GM21381 (cell line): ENCODE data around the gene RPS15.
"Not testable (repeated sequence)": the region's sequence is repeated elsewhere in the genome, so short reads cannot be mapped to it uniquely, and the experiment has no call there.

Source experiments
- ATAC-seq: cut with Tn5 transposase; IDR thresholded peaks from one replicate; pipeline ENCODE4 v1.9.1; 2021; ENCODE audit warnings: mild to moderate bottlenecking, moderate library complexity; ENCODE audit not compliant: unreplicated experiment

Gene RPS15

DNA sequence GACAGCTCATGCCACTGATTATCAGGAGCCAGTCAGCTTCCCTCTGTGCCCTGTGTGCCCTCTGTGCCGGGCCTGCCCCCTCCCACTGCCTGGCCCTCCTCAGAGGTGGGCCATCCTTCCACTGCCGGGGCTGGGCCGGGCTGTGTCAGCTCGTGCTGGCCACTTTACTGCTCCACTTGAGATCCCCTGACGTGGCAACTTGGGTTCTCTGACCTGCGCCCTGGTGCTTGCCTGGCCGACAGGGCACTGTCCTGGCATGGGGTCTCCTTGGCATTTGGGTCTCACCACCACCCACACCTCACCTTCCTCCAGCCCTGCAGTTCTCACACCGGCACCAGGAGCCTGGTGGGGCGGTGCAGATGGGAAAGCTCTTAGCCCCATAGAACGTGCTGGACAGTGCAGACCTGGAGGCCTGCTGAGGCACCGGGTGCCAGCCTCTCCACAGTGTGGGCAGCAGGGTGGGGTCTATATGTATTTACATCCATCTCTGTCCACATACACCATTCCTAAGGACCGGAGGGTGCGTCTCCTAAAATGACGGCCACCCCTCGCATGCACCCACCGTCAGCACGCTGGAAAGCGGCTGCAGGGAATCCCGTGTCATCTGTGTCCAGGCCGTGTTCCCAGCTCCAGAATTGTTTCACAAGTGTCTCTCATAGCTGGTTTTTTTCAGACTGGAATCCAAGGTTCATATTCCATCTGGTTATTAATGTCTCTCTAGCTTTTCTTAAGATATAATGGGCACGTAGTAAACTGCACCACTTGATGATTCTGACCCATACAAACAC, 19.1 kb upstream of the RPS15 start:
- no peak for ATAC-seq

DNA sequence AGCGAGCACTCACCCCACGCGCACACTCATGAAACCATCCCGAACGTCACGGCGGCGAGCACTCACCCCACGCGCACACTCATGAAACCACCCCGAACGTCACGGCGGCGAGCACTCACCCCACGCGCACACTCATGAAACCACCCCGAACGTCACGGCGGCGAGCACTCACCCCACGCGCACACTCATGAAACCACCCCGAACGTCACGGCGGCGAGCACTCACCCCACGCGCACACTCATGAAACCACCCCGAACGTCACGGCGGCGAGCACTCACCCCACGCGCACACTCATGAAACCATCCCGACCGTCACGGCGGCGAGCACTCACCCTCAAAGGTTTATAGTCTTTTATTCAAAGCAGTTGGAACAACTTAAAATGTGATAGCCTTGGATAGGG, 18.1 kb upstream of the RPS15 start:
- ATAC-seq: not testable (repeated sequence)

DNA sequence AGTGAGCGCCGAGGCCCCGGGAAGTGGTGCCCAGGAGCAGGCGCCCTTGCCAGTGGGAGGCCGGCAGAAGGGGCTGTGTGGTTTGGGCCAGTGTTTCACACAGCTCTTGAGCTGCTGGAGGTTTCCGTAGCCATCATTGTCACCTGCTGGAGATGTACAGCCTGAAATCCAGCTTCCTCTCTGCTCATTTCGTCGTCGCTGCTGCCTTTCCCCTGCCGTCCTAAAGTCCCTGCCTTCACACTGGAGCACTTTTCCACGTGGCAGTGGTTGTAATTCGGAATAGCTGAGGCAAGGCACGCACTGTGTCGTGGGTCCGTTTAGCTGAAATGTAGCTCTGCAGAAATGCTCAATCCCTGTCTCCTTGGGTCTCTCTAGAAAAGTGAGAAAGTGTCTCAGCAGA, 17.6 kb upstream of the RPS15 start:
- no peak for ATAC-seq

DNA sequence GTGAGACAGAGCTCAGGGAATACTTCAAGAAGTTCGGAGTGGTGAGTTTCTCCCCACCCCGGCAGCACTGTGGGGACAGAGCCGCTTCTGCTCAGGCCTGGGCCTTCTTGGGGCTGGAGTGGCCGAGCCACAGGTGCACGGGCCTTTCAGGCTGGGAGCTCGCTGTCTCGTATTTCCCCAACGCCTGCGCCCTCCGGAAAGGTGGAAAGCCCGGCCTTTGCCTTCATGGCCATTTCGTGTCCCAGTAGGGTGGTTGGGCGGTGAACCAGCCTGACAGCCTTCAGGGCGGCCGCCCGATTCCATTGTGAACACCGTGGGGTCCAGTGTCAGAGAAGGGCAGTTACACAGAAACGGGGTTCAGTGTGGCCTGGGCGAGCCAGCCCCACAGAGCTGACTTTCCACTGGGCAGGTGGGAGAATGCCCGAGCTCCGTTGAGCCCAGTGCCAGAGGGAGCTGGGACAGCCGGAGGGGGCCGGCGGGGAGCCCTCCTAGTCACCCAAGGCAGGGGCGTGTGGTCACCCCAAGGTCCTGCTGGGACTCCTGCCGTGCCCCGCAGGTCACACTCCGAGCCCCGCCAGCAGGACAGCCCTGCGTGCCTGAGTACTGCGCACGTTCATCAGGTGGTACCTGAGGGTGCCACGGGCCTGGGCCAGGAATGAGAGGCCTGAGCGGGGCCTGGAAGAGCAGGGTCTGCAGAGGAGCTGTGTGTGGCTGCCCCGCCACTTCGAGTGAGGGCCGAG, 16.8 kb upstream of the RPS15 start:
- no peak for ATAC-seq

DNA sequence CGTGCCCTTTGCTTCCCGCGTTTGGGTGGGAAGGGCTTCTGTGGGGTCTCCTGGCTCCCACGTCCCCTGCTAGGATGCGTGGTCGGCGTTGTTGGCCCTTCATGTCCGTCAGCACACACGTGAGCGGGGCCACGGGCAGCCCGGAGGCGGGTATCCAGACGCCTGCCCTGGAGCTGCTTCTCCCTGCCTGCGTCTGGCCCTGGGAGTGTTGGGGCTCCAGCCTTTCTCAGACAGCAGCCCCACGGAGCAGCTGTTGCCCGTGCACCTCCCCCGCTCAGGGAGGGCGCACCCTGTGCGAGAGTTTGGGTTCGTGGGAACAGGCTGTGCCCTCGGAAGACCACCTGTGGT, 16.3 kb upstream of the RPS15 start:
- no peak for ATAC-seq

DNA sequence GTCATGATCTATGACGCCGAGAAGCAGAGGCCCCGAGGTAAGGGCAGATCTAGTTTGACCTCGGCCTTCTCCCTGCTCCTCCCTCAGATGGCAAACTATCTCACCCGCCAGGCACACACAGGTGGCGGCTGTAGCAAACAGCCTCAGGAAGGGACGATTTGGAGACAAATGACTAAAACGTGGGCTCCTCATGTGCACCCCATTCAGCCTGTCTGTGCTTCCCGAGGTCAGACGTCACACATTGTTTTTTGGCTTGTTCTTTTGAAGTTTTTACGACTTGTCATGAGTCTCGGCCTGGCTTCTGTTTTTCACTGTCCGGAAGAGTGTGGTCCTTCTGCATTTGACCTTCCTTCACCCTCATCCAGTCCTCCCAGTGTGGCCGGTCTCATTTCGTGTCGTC, 15.8 kb upstream of the RPS15 start:
- ATAC-seq: no peak

DNA sequence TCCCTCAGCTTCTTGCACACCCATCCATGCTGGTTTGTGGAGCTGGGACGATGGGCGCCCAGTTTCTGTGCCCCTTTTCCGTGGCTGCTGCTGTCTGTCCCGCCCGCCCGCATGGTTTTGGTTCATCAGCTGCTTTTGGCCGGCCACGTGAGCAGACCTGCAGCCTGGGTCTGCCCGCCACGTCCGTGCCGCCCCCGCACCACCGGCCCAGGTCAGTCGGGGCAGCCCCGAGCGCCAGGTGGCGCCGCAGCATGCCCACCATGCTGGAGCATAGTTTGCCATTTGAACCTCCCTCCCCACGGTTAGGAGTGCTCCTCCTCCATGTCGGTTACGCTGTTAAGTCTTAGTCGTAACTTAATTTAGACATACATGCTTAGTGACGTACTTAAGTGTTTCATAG, 15.3 kb upstream of the RPS15 start:
- ATAC-seq: no peak

DNA sequence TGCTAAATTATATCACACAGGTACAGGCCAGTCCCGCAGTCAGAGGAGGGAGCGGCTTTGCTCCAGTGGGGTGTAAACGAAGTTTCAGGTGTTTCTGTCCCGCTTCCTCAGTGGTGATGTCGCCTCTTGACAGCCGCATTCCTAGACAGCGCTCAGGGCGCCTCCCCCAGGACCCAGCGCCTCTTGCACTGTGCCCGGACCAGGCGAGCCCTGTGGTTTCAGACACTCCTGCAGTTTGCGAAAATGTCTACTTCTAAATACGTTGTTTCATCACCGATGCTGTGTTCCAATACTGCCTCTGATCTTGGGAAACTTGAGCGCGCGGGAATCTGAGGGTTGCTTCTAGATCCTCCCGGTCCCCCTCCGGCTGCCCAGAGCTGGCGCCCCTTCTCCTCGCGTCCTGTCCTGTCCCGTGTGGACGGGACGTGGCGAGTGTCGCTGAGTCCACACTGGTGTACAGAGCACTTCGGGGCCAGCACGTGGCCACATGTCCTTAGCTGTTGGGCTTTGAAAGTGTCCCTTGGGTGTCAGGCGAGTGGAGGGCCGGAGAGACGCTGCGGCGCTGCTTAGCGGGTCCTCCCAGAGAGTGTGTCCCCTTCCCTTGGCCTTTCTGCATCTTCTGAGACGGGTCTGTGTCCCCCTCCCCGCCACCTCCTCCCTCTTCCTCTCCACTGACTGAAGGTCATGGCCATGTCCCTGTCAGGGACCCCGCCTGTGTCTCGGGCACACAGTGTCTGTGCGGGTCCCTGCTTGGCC, 14.6 kb upstream of the RPS15 start:
- no peak for ATAC-seq

DNA sequence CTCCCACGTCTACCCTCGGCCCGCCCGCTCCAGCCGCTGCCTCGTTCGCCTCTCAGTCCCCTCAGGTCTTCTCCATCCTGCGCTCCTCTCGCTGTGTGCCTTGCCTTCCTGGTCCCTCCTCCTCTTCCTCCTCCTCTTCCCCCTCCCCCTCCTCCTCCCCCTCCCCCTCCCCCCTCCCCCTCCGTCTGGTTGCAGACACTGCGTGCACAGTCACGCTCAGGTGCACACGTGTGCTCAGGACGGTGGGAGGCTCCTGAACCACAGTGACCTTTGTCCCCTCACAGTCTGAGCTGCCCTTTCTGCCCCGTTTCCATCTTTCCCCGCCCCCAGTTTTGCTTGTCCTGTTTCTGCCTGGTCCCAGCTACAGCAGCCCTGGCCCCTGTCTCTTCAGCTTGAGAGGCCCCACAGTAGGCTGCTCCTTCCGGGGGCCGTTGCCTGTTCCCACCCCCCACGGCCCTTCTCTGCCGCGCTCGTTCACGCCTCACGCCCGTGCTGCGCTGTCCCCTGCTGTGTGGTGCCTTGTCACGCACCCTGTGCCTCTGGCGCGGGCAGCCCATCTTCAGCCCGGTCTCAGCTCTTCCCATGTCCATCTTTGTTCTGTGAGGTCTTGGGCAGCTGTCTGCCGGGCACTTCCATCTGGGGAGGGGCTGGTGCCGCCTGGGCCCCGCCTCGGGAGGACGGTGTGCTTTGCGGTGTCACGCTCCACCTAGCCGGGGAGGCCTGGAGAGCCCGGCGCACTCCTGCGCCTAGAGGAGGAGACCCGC, 13.8 kb upstream of the RPS15 start:
- ATAC-seq: no peak

DNA sequence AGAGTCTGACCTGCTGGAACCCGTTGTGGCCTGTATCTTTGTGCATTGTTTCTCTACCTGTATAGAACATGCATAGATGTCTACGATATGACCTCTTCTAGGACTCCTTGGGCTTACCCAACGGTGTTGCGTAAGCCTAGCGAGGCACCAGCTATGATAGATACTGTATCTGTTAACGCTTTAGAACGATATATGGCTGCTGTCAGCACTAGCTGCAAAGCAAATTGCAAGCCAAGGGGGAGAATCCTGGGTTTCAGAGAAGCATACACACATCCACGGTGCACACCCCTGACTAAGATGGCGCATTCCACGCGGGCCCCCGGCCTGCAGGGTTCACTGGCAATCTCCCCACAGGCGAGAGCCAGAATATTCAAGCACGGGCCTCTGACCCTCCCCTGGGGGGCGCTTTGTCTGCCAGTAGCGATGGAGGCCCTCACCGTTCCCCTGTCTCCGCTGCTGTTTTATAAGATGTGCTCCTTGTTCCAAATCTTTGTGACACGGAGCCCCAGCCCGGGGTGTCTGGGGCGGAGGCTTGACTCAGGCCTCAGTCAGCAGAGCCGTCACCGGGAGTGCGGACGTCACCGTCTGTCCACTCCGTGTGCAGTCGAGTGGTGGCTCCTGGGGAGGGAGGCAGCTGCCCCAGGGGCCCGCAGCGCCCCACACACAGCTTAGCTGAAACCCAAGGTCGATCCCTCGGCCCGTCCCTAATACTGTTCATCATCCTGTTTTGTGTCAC, 12.9 kb upstream of the RPS15 start:
- ATAC-seq: no peak

DNA sequence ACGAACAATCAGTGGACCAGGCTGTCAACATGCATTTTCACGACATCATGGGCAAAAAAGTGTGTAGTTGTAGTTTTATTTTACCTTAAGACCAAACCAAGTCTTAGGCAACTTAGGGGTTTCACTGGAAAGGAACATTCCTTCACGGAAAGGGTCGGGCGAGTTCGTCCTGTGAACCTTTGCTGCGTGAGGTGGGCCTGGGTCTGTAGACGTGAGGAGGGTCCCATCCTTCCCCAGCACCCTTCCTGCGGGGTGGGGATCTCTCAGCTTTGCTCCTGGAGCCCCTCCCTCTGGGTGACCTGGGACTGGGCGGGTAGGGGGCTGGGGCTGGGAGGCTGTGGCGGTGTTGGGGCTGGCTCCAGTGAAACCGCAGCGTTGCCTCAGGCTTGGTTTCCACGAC, 12.3 kb upstream of the RPS15 start:
- no peak for ATAC-seq

DNA sequence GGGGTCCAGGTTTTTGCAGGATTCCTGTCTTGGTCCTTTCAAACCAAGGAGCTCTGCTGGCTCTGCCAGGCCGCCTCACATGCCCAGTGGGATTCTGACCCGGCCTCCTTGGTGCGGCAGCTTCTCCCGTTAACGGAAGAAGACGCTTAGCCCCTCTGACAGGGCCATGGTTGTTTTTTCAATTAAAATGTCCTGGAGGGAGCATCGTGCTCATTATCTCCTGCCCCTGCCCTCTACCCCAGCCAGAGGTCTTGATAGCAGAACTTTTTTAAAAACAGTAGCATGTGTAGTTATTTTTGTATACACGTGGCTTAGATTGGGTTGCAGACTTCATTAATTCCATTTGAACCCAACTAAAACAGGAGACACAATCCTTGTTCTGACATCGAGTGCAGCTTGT, 11.5 kb upstream of the RPS15 start:
- no peak for ATAC-seq

DNA sequence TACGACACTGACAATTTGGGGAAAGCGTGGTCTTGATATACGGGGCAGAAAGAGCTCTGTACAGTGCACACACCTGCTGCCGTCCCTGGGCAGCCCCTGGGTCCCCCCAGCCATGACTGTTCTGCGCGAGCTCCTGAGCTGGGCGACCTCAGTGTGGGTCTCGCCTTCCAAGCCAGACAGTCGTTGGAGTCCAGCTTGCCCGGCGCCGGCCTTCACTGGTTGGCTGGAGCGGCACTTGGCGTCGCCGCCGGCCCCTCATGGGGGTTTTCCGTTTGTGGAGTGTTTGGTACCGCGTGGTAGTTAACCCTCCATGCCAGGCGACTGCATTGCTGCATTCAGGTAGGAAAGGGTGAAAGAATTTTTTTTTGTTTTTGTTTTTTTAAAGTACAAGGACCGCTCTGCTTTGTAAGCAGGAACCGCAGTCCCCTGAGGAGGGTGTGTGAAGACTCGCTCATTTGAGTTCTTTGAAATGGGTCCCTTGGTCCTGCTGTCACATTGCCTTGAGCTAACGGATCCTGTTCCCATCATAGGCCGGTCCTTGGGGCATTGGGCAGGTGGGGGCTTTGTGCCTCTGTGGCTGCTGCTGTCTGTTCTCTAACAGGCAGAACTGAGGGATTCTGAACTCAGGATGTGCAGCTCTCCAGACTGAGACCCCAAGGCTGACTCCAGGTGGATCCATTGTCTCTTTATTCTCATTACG, 10.8 kb upstream of the RPS15 start:
- ATAC-seq: no peak

DNA sequence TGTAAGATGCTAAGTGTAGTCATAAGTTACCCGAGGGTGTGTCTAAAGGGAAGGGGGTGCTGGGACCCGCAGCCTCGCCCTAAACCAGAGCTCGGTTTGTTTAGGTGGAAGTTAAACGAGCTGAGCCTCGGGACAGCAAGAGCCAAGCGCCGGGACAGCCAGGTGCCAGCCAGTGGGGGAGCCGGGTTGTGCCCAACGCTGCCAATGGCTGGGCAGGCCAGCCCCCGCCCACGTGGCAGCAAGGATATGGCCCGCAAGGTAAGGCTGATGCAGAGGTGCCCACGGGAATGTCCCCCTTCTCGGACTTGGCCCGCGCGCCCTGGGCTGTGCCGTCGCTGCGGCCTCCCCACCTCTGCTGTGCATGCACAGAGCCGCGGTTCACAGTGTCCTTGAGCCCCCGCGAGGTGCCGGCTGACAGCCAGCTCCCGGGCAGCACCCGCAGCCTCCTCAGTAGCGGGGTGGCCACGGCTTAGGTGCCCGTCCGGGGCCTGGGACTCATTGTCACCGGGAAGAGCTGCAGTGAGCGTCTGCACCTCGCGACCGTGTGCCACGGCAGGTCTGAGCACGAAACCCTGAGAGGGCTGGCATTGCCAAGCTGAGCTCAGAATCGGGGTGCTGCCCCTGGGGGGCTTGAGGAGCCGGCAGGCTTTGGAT, 9.3 kb upstream of the RPS15 start:
- ATAC-seq: no peak

DNA sequence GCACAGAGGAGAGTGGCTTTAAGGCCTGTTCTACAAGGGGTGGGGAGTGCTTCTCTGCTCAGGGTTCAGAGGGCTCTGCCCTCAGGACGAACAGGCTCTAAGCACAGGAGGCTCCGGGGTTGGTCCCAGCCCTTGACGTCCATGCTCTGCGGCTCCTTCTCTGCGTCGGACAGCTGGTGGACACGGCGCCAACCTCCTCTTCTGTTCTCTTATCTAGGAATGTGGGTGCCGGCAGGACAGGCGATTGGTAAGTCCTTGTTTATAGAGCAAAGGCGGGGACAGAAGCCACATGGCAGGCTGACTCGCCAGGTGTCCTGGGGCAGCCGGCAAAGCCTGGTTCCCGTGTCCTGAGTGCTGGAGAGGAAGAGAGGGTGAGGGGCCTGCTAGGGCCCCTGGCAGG, 8.4 kb upstream of the RPS15 start:
- ATAC-seq: no peak

DNA sequence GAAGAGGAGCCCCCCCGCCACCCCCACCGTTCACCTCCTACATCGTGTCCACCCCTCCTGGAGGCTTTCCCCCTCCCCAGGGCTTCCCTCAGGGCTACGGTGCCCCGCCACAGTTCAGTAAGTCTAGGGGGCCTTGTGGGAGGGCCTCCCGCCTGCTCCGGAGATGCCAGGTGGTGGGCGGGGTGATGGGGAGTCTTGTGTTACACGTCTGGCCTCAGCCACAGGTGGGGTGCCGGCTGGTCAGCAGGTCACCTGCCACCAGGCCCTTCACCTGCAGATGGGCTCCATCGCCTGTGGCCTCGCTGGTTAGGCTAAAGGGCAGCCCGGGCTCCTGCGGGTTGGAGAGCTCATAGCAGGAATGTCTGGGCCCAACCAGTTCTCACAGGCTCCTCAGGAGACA, 8.0 kb upstream of the RPS15 start:
- no peak for ATAC-seq

DNA sequence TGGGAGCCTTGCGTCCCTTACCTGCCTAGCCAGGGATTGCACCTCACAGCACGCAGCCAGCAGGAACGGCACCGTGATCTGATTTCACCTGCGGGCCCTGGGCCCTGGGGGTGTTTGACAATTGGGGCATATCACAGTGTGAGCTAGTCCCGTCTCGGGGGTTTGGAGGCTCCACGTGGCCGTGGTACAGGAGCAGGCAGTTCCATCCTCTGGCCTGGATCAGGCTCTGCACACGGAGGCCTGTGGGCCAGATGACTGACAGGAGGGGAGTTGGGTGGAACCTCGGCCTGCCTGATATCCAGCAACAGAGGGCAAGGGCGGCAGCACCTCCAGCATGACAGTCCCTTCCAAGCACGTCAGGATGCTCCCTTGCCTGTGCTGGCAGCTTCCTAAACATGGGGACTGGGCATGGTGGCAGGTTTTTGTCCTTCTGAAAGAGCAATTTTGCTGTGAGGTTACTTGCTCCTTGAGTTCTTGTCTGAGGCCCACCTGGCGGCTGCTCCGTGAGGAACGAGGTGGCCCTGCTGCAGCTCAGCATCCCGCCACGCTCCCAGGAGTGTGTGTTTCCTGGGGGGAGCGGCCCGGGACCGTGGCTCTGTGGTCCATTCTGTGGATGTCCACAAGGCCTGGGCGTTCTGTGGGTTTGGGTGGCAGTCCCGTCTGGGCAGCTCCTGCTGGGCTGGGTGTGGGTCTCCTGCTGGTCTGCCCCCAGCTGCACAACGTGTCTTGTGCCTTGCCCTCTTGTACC, 6.3 kb upstream of the RPS15 start:
- no peak for ATAC-seq

DNA sequence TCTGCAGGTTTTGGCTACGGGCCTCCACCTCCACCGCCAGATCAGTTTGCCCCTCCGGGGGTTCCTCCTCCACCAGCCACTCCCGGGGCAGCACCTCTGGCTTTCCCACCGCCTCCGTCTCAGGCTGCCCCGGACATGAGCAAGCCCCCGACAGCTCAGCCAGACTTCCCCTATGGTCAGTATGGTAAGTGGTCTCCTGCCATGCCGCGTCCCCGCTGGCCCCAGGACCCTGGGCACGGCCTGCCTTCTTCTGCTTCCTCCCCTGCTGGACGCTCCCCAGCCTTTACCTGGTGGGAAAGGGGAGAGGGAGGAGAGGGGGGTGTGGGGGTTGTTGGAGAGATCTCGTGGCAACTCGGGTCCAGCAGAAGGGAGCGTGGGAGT, 5.7 kb upstream of the RPS15 start:
- no peak for ATAC-seq
